Measurements from ENCODE around the gene APOL2. TPM values are rescaled to one million over a fixed set of nuclear protein-coding genes. Genes with fewer than 3 reads are reported as not detected.
"Not testable (repeated sequence)": the region's sequence is repeated elsewhere in the genome, so short reads cannot be mapped to it uniquely, and the experiment has no call there.

APOL2 gene
- total RNA-seq, 1 donor = 78.2 TPM

DNA sequence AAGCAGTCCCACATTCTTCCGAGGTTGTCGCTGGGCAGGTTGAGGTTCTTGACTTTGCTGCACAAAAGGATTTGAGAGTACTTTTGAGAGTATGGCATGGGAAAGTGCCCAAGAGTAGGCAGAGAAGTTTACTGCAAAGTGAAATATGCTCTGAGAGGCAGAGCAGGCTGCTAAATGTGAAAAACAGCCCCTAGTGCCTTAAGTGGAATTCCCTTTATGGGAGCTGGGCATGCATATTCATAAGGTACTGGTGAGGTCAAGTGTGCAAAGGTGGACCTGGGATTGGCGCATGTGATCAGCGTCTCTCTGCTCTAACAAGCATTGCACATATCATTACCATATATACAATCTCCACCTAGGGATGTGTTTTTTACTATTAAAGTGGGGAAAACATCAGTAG lies 25.7 kb downstream of the APOL2 start:
- no peak overlapping the region for H3K4me3 ChIP-seq (ENCODE audit: low read depth, low read length)
- DNase-seq (ENCODE audit: low read depth) = no peak
- TF ChIP-seq, protein P1, sequence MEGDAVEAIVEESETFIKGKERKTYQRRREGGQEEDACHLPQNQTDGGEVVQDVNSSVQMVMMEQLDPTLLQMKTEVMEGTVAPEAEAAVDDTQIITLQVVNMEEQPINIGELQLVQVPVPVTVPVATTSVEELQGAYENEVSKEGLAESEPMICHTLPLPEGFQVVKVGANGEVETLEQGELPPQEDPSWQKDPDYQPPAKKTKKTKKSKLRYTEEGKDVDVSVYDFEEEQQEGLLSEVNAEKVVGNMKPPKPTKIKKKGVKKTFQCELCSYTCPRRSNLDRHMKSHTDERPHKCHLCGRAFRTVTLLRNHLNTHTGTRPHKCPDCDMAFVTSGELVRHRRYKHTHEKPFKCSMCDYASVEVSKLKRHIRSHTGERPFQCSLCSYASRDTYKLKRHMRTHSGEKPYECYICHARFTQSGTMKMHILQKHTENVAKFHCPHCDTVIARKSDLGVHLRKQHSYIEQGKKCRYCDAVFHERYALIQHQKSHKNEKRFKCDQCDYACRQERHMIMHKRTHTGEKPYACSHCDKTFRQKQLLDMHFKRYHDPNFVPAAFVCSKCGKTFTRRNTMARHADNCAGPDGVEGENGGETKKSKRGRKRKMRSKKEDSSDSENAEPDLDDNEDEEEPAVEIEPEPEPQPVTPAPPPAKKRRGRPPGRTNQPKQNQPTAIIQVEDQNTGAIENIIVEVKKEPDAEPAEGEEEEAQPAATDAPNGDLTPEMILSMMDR (IDR thresholded peaks at IDR 0.05; ENCODE audit: insufficient read depth, low read depth, low read length) = no peak

DNA sequence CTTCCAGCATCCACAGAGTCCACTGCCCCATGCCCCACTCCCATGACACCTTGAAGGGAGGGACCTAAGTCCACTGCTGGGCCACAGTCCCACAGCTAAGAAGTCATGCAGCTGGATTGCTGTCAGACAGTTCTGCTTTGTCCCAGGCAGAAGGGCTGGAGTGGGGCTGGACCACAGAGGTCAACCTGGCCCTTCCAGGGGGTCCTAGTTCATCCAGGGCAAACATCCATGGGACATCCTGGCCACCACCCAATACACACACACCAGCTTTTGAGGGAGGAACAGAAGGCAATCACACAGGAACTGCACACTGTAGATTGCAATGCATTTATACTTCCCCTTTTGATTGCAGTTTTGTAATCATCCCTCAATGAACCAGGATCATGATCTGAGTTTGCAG lies 26.4 kb downstream of the APOL2 start:
- TF ChIP-seq, protein P1 (IDR thresholded peaks at IDR 0.05; ENCODE audit: insufficient read depth, low read depth, low read length) = no peak
- H3K4me3 ChIP-seq (ENCODE audit: low read depth, low read length) = no peak overlapping the region
- DNase-seq (ENCODE audit: low read depth) = no peak

DNA sequence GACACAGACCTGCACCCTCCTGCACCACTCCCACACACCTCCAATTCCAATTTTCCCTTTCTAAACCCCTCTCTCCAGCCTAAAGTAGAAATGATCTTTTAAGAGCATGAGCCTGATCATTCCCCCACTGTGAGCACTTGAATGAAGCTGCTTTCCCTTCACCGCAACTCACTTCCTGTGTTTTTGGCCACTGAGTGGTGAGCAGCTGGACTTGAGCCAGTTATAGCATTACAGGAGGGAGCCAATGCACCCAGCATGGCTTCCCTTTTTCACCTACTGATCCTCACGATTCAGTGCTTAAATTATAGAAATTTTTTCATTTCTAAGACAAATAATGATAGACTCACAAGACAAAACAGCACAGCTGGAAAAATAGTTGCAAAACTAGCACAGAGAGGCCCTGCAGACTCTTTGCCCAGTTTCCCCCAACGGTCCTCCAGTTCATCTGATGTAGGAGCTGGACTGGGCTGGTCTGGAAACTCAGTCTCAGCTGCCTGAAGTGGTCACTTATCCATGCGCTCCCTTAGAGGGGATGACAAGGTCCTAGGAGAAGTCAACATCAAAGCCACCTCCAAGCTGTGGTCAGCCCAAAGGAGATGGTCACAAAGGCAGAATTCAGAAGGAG lies 28.0 kb downstream of the APOL2 start:
- peak; percentile 38 for DNase-seq (ENCODE audit: low read depth)
- TF ChIP-seq, protein P1 (IDR thresholded peaks at IDR 0.05; ENCODE audit: insufficient read depth, low read depth, low read length) = no peak
- H3K4me3 ChIP-seq (ENCODE audit: low read depth, low read length) = no peak overlapping the region

DNA sequence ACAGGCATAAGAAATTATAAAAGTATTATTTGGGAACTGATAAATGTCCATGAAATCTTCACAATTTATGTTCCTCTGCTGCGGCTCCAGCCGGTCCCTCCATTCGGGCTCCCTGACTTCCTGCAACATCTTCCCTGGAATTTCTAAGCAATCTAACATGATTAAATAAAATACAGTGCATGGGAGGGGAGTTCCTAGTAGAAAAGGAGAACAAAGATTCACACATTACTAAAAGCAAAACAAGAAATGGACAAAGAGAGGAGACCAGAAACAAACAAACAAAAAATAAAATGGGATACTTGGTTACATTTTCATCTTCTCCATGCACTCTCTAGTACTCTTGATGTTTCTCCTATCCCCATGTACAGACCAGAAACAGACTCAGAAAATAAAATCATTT lies 29.1 kb downstream of the APOL2 start:
- no peak for DNase-seq (ENCODE audit: low read depth)
- no peak overlapping the region for H3K4me3 ChIP-seq (ENCODE audit: low read depth, low read length)
- TF ChIP-seq, protein P1 (IDR thresholded peaks at IDR 0.05; ENCODE audit: insufficient read depth, low read depth, low read length) = no peak

DNA sequence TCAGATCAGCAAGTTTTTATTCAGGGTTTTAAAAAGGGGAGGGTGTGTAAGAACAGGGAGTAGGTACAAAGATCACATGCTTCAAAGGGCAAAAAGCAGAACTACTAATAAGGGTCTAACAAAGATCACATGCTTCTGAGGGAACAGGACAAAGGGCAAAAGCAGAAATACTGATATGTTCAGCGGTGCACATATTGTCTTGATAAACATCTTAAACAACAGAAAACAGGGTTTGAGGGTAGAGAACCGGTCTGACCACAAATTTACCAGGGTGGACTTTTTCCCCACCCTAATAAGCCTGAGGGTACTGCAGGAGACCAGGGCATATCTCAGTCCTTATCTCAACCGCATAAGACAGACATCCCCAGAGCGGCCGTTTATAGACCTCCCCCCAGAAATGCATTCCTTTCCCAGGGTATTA lies 29.8 kb downstream of the APOL2 start:
- H3K4me3 ChIP-seq (ENCODE audit: low read depth, low read length); DNase-seq (ENCODE audit: low read depth): not testable (repeated sequence)

DNA sequence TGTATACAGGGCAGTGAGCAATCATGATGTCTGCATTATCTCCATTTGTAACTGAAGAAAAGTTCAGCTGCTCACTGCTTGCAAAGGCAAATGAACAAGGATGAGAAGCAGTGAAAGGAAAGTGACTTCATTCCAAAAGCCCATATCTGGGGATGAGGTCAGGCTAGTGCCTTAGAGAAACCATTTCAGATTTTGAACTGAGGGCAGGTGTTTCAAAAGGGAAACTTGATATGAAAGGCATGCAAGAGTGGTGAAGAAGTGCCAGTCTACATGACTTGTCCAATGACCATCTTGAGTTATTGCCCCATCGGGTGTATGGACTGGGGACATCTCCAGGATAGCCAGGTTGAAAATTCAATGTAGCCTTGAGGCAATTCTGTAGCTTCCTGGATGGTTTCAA lies 30.4 kb downstream of the APOL2 start:
- TF ChIP-seq, protein P1 (IDR thresholded peaks at IDR 0.05; ENCODE audit: insufficient read depth, low read depth, low read length) = no peak
- no peak overlapping the region for H3K4me3 ChIP-seq (ENCODE audit: low read depth, low read length)
- no peak for DNase-seq (ENCODE audit: low read depth)

DNA sequence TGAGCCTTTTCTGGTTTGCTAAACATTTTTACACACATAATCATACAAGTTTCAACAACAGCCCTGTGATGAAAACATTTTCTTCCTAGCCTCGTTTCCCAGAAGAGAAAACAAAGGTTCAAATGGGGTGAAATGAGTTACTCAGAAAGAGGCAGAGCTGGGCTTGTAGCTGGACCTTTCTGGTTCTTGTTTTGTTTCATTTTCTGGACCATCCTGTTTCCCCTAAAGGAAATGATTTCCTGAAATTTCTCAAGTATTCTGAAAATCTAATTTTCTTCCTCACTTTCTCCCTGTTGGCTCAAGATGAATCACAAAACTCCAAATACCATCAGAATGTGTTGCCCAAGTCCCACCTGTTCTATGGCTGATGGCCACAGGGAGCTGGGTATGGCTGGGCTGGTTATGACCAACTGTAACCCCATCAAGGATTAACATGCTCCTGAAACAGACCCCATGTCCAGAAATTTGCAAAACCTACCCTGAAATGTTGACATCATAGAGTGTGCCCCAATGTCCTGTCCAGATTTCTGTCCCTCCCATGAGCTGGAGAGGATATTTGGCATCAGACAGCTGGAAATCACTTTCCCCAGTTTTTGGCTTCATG lies 31.1 kb downstream of the APOL2 start:
- TF ChIP-seq, protein P1 (IDR thresholded peaks at IDR 0.05; ENCODE audit: insufficient read depth, low read depth, low read length) = no peak
- no peak for DNase-seq (ENCODE audit: low read depth)
- H3K4me3 ChIP-seq (ENCODE audit: low read depth, low read length) = no peak overlapping the region
